ENCODE measurements around the gene CD8B.

CD8B gene

DNA sequence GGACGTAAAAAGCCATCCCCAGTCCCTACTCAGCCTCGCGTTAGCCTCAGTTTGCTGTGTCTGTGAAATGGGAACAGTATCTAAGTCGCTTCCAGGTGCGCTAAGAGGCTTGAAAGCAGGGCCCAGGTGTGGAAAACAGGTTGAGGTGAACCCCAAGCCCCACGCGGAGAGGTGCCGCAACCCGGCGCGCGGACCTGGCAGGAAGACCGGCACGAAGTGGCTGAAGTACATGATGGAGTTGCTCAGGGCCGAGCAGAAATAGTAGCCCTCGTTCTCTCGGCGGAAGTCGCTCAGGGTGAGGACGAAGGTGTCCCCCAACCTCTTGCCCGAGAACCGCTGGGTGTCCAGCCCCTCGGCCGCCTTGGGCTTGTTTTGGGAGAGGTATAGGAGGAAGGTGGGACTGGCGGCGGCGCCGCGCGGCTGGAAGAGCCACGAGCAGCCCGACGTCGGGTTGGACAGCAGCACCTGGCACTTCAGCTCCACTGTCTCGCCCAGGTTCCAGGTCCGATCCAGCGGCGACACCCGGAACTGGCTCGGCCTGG is 71.5 kb downstream of the CD8B start:
- no peak overlapping the region for H3K4me3 ChIP-seq (ENCODE audit: low read depth, low read length)
- TF ChIP-seq, protein P1, sequence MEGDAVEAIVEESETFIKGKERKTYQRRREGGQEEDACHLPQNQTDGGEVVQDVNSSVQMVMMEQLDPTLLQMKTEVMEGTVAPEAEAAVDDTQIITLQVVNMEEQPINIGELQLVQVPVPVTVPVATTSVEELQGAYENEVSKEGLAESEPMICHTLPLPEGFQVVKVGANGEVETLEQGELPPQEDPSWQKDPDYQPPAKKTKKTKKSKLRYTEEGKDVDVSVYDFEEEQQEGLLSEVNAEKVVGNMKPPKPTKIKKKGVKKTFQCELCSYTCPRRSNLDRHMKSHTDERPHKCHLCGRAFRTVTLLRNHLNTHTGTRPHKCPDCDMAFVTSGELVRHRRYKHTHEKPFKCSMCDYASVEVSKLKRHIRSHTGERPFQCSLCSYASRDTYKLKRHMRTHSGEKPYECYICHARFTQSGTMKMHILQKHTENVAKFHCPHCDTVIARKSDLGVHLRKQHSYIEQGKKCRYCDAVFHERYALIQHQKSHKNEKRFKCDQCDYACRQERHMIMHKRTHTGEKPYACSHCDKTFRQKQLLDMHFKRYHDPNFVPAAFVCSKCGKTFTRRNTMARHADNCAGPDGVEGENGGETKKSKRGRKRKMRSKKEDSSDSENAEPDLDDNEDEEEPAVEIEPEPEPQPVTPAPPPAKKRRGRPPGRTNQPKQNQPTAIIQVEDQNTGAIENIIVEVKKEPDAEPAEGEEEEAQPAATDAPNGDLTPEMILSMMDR (IDR thresholded peaks at IDR 0.05; ENCODE audit: low read depth, low read length), result no peak
- DNase-seq (ENCODE audit: low read depth, low spot score), result no peak
- in situ Hi-C loops (cut with HindIII; ENCODE audit: low sequenced_read_pairs), result no loop called here

DNA sequence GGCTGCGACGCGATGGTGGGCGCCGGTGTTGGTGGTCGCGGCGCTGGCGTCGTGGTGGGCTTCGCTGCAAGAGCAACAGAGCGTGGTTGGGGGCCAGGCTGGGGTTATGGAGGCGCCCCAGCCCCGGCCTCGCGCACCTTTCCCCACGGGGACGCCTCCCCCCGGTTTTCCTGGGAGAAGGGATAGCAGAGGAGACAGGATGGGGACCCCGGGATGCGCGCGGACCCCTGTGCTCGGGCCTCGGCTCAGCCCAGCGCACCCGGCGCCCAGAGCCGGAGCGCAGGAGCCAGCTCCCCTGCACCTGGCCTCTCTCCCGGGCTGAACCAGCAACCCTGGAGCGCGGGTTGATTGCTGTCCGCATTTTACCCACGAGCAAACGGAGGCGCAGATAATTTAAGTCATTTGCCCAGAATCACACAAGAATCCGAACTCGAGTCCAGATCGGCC is 72.0 kb downstream of the CD8B start:
- no peak for DNase-seq (ENCODE audit: low read depth, low spot score)
- in situ Hi-C loops (cut with HindIII; ENCODE audit: low sequenced_read_pairs), result no loop called here
- TF ChIP-seq, protein P1 (IDR thresholded peaks at IDR 0.05; ENCODE audit: low read depth, low read length), result no peak
- no peak overlapping the region for H3K4me3 ChIP-seq (ENCODE audit: low read depth, low read length)

DNA sequence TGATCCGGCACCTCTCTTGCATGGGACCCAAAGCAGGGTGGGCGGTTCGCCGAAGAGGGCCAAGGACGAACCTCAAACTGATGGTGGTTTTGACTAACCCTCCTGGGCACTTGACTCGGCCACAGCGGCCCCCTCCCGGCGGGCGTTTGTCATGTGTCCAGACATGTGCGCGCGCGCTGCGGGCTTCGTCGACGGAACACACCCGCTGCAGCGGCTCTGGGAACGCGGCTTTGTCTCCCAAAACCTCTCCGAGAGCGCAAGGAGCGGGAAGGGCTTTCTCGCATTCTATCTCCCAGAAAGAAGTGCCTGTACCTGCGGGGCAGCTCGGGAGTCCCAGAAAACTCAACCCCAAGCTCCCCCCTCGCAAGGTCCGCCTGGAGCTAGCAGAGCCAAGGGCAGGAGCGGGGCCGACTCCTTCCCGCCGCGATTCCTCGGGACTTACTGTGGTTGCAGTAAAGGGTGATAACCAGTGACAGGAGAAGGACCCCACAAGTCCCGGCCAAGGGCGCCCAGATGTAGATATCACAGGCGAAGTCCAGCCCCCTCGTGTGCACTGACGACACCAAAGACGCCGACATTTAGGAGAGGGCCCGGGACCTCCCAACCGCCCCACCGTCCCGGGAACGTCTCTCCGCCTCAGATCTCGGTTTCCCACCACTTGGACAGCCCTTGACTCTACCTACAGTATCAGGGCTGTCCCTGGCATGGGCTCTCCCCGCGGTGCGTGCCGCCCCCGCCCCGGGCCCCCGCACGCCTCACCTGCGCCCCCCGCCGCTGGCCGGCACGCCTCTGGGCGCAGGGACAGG is 72.6 kb downstream of the CD8B start:
- TF ChIP-seq, protein P1 (IDR thresholded peaks at IDR 0.05; ENCODE audit: low read depth, low read length), result no peak
- in situ Hi-C loops (cut with HindIII; ENCODE audit: low sequenced_read_pairs), result no loop called here
- no peak overlapping the region for H3K4me3 ChIP-seq (ENCODE audit: low read depth, low read length)
- no peak for DNase-seq (ENCODE audit: low read depth, low spot score)

DNA sequence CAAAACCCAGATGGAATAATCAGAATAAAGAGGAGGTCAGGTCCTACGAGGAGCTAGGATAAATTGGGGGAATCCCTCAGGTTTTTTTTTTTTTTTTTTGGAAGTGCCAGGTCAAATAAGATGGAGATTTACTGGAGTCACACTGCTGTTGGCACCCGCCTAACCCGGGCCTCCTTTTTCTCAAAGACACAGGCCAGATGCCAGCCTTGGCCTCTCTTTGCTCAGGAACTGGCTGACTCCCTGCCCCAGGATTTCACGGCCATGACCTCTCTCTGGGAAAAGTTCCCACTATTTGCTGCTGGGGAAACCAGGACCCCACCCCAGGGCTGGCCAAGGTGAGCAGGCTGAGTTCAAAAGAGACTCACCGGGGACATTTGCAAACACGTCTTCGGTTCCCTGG is 73.5 kb downstream of the CD8B start:
- TF ChIP-seq, protein P1 (IDR thresholded peaks at IDR 0.05; ENCODE audit: low read depth, low read length), result no peak
- H3K4me3 ChIP-seq (ENCODE audit: low read depth, low read length), result no peak overlapping the region
- DNase-seq (ENCODE audit: low read depth, low spot score), result no peak
- in situ Hi-C loops (cut with HindIII; ENCODE audit: low sequenced_read_pairs), result no loop called here

DNA sequence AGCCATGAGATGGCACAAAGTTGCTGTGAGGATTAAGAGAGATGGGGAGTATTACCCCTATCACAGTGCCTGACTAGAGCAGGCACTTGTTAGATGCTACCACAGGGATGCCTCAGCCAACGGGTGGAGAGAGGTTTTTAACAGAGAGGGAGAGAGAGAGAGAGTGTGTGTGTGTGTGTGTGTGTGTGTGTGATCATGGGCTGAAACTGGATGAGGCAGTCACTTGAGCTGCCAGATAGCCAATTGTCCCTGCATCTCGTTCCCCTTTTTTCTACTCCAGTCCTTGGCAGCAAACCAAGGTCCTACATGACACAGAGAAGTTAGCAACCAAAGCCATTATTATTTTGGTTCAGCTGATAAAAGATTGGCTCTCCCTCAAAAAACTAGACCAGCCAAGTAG is 74.0 kb downstream of the CD8B start:
- DNase-seq (ENCODE audit: low read depth, low spot score), result no peak
- H3K4me3 ChIP-seq (ENCODE audit: low read depth, low read length), result no peak overlapping the region
- in situ Hi-C loops (cut with HindIII; ENCODE audit: low sequenced_read_pairs), result no loop called here
- TF ChIP-seq, protein P1 (IDR thresholded peaks at IDR 0.05; ENCODE audit: low read depth, low read length), result no peak

DNA sequence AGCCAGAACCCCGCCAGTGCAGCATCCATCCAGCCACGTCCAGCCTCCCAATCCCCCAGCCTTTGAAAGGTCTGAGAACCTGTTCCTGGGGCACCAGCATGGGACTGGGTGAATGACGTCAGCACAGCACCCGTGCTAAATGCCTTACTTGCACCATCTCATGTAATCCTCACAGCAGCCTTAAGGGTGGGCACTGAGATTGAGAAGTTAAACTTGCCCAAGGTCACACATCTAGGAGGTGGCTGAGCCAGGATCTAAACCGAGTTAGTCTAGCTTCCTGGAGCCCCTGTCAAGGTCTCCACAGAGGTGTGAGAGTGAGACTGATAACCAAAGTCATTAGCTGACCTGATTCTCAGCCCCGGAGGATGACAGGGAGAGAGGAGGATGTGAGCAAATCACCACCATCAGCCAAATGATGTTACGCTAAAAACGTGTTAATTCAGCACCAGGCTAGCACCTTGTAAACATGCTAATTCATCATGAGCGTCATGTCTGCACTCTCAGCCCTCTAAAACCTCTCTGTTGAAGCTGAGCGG is 75.6 kb downstream of the CD8B start:
- in situ Hi-C loops (cut with HindIII; ENCODE audit: low sequenced_read_pairs), result no loop called here
- no peak for DNase-seq (ENCODE audit: low read depth, low spot score)
- TF ChIP-seq, protein P1 (IDR thresholded peaks at IDR 0.05; ENCODE audit: low read depth, low read length), result no peak
- H3K4me3 ChIP-seq (ENCODE audit: low read depth, low read length), result no peak overlapping the region

Data from astrocyte of the spinal cord (primary cell).